Uterus (tissue), 4 donors: Measurements from ENCODE around the gene PSMB9. TPM values are rescaled to one million over a fixed set of nuclear protein-coding genes. Genes with fewer than 3 reads are reported as not detected.

Experiments
- DNase-seq, 2 donors: peaks; one replicate each; pipeline ENCODE4 v3.0.0-alpha.2; 2019 to 2020
- H3K27ac ChIP-seq, 2 donors: fragments of 200-600 bp; sonication (generic); 1 replicate in 1 of 2; 2 replicates in 1 of 2; pipeline ENCODE4 v1.5.1; 2016 to 2018
- H3K27me3 ChIP-seq, 2 donors: fragments of 200-600 bp; sonication (generic); one replicate each; pipeline ENCODE4 v1.5.1; 2018 to 2019; ENCODE audit warnings: control low read depth in 1 of 2
- H3K36me3 ChIP-seq, 2 donors: fragments of 200-600 bp; sonication (generic); one replicate each; pipeline ENCODE4 v1.5.1; 2019; ENCODE audit warnings: control low read depth in 1 of 2
- H3K4me1 ChIP-seq, 2 donors: fragments of 200-600 bp; sonication (generic); one replicate each; pipeline ENCODE4 v1.5.1; 2018 to 2019; ENCODE audit warnings: control low read depth in 1 of 2
- H3K4me3 ChIP-seq, 2 donors: fragments of 200-600 bp; sonication (generic); 1 replicate in 1 of 2; 2 replicates in 1 of 2; pipeline ENCODE4 v1.5.1; 2018 to 2019; ENCODE audit warnings: mild to moderate bottlenecking in 1 of 2
- H3K9me3 ChIP-seq, 2 donors: fragments of 200-600 bp; sonication (generic); one replicate each; pipeline ENCODE4 v1.5.1; 2019; ENCODE audit warnings: control low read depth in 1 of 2
- POLR2A ChIP-seq, 2 donors: fragments of 450-650 bp; IDR thresholded peaks; one replicate each; pipeline ENCODE4 v1.6.1; 2016; ENCODE audit warnings: antibody characterized with exemption in 2 of 2, mild to moderate bottlenecking in 1 of 2, moderate library complexity in 1 of 2
- intact Hi-C: fragments of 100-400 bp; cut with DNase I; formaldehyde crosslinking; loops from one replicate; pipeline ENCODE4 v1.15.1; 2023; ENCODE audit warnings: low total_unique reads
- small RNA-seq: library from RNA; depleted of rRNA; stranded (forward); fragments of <200 nt; gene quantifications from one replicate; pipeline ENCODE3, GENCODE V24; 2016
- total RNA-seq, 4 donors: library from RNA; depleted of rRNA in 3 of 4; stranded (reverse); fragments of >200 nt in 3 of 4; gene quantifications; one replicate each; pipeline versions ENCODE4 v1.1.0 to v1.2.4, GENCODE V29; 2014 to 2023
- TF ChIP-seq, protein P1 (sequence below), 4 experiments: fragments of 200-600 bp in 2 of 4; fragments of 450-650 bp in 2 of 4; sonication (generic) in 2 of 4; IDR thresholded peaks; one replicate each; pipeline ENCODE4 v1.5.1; 2016 to 2019; ENCODE audit warnings: antibody characterized with exemption in 4 of 4, mild to moderate bottlenecking in 2 of 4, moderate library complexity in 1 of 4
- donor health status: DM: yes; HTN: yes; CAD: no.

Gene PSMB9
- total RNA-seq, 4 donors from 2014 or later: 14.0 to 50.7 (median 38.6) TPM

DNA sequence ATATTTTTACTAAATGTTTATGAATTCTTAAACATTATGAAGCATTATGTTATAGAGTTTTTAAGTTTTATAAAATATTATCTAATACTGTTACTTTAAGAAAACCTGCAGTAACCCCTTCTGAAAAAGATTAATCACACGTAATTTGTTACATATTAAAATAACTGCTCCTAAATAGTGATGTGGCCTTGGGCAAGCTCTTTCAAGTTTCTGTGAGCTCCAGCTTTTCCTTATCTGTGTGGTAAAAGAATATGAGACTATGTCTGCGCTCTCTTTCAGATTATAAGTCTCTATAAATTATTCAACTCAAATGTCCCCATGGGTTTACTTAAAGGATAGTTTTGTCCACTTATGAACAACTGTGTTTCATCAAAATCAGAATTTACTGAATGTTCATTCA, 54.9 kb downstream of the PSMB9 start:
- no peak overlapping the region for H3K4me3 ChIP-seq
- DNase-seq: no peak
- H3K9me3 ChIP-seq: no peaks in the 10 kb centered on the region
- TF ChIP-seq, protein P1, sequence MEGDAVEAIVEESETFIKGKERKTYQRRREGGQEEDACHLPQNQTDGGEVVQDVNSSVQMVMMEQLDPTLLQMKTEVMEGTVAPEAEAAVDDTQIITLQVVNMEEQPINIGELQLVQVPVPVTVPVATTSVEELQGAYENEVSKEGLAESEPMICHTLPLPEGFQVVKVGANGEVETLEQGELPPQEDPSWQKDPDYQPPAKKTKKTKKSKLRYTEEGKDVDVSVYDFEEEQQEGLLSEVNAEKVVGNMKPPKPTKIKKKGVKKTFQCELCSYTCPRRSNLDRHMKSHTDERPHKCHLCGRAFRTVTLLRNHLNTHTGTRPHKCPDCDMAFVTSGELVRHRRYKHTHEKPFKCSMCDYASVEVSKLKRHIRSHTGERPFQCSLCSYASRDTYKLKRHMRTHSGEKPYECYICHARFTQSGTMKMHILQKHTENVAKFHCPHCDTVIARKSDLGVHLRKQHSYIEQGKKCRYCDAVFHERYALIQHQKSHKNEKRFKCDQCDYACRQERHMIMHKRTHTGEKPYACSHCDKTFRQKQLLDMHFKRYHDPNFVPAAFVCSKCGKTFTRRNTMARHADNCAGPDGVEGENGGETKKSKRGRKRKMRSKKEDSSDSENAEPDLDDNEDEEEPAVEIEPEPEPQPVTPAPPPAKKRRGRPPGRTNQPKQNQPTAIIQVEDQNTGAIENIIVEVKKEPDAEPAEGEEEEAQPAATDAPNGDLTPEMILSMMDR (IDR thresholded peaks at IDR 0.05): no peak
- no peak for TF ChIP-seq POLR2A (IDR thresholded peaks at IDR 0.05)
- intact Hi-C loops: no loop called here
- no peaks in the 10 kb centered on the region for H3K27me3 ChIP-seq
- H3K27ac ChIP-seq: no peak overlapping the region
- H3K36me3 ChIP-seq: no peaks in the 10 kb centered on the region
- no peaks in the 10 kb centered on the region for H3K4me1 ChIP-seq

Small RNAs within 50 kb of the gene (small RNA-seq; reads per million reads assigned to genes)
- gene HLA-Z: not detected

Other genes starting within 250 kb of the PSMB9 start
- gene HLA-DQA1, start 216.8 kb upstream of the PSMB9 start, total RNA-seq: 10 to 100 TPM in 3 of 4 donors, 1 to 10 TPM in 1; 3.8 to 41.8 (median 22.7) TPM
- 10 to 100 TPM in 2 of 4 donors, 1 to 10 TPM in 1, not detected in 1; 4.9 to 31.2 (median 17.9) TPM for gene HLA-DQB1, start 187.5 kb upstream of the PSMB9 start, total RNA-seq
- 1 to 10 TPM in 1 of 4 donors, not detected in 3; 4.4 TPM for gene HLA-DQA2, start 112.8 kb upstream of the PSMB9 start, total RNA-seq
- gene HLA-DQB2, start 90.7 kb upstream of the PSMB9 start, total RNA-seq: 1 to 10 TPM in 1 of 4 donors, under 1 TPM in 1, not detected in 2; 0.41 to 9.8 TPM
- gene HLA-DOB, start 37.2 kb upstream of the PSMB9 start, total RNA-seq: under 1 TPM in 2 of 4 donors, not detected in 2; 0.28 to 0.82 TPM
- 10 to 100 TPM in 2 of 4 donors, 1 to 10 TPM in 2; 3.0 to 42.4 (median 21.5) TPM for gene TAP2, start 15.5 kb upstream of the PSMB9 start, total RNA-seq
- 10 to 100 TPM; 23.5 to 60.1 (median 27.2) TPM for gene PSMB8, start 10.1 kb upstream of the PSMB9 start, total RNA-seq
- 10 to 100 TPM; 18.2 to 62.2 (median 26.5) TPM for gene TAP1, start 488 bp upstream of the PSMB9 start, total RNA-seq
- gene HLA-DMB, start 86.8 kb downstream of the PSMB9 start, total RNA-seq: 10 to 100 TPM; 16.9 to 29.4 (median 22.4) TPM
- gene HLA-DMA, start 98.9 kb downstream of the PSMB9 start, total RNA-seq: 100 to 1,000 TPM in 1 of 4 donors, 10 to 100 TPM in 2, 1 to 10 TPM in 1; 6.6 to 134 (median 51.7) TPM
- gene BRD2, start 114.4 kb downstream of the PSMB9 start, total RNA-seq: 100 to 1,000 TPM in 2 of 4 donors, 10 to 100 TPM in 2; 42.5 to 202 (median 120) TPM
- gene HLA-DOA, start 155.4 kb downstream of the PSMB9 start, total RNA-seq: 10 to 100 TPM in 3 of 4 donors, 1 to 10 TPM in 1; 8.2 to 34.1 (median 18.4) TPM
- gene HLA-DPA1, start 219.5 kb downstream of the PSMB9 start, total RNA-seq: 100 to 1,000 TPM in 2 of 4 donors, 10 to 100 TPM in 2; 48.0 to 187 (median 135) TPM
- gene HLA-DPB1, start 221.8 kb downstream of the PSMB9 start, total RNA-seq: 100 to 1,000 TPM in 1 of 4 donors, 10 to 100 TPM in 3; 19.8 to 108 (median 43.6) TPM